Choroid plexus epithelial cell (primary cell): ENCODE data around the gene PRSS1.
"Not testable (repeated sequence)": the region's sequence is repeated elsewhere in the genome, so short reads cannot be mapped to it uniquely, and the experiment has no call there.

Experiments
- DNase-seq: peaks from one replicate; pipeline ENCODE4 v3.0.0-alpha.2; 2010; ENCODE audit warnings: low read depth
- H3K4me3 ChIP-seq: 2 replicates; pipeline ENCODE4 v1.5.1; 2011; ENCODE audit warnings: low read depth, mild to moderate bottlenecking, control low read depth, low read length, moderate library complexity
- CTCF ChIP-seq: conservative IDR thresholded peaks from 2 replicates; pipeline ENCODE4 v1.5.1; 2011; ENCODE audit warnings: low read depth, mild to moderate bottlenecking, control low read depth, inconsistent platforms, low read length, moderate library complexity

Gene PRSS1

GRCh38 chr7:142776206-142776844 is 27.1 kb downstream of the PRSS1 start:
- TF ChIP-seq CTCF: no peak
- peak; percentile 46 for DNase-seq
- no peak overlapping the region for H3K4me3 ChIP-seq

- H3K4me3 ChIP-seq, DNase-seq: not testable (repeated sequence)
Measured at GRCh38 chr7:142776845-142777225, 27.6 kb downstream of the PRSS1 start.

DNA sequence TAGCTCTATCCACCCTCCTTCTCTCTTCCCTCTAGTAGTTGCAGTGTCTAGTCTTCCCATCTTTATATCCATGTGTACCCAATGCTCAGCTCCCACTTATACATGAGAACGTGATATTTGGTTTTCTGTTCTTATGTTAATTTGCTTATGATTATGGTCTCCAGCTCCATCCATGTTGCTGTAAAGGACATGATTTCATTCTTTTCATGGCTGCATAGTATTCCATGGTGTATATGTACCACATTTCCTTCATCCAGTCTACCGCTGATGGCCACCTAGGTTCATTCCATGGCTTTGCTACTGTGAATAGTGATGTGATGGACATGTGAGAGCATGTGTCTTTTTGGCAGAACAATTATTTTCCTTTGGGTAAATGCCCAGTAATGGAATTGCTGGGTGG is 28.0 kb downstream of the PRSS1 start:
- TF ChIP-seq CTCF: no peak
- DNase-seq: no peak
- no peak overlapping the region for H3K4me3 ChIP-seq

DNA sequence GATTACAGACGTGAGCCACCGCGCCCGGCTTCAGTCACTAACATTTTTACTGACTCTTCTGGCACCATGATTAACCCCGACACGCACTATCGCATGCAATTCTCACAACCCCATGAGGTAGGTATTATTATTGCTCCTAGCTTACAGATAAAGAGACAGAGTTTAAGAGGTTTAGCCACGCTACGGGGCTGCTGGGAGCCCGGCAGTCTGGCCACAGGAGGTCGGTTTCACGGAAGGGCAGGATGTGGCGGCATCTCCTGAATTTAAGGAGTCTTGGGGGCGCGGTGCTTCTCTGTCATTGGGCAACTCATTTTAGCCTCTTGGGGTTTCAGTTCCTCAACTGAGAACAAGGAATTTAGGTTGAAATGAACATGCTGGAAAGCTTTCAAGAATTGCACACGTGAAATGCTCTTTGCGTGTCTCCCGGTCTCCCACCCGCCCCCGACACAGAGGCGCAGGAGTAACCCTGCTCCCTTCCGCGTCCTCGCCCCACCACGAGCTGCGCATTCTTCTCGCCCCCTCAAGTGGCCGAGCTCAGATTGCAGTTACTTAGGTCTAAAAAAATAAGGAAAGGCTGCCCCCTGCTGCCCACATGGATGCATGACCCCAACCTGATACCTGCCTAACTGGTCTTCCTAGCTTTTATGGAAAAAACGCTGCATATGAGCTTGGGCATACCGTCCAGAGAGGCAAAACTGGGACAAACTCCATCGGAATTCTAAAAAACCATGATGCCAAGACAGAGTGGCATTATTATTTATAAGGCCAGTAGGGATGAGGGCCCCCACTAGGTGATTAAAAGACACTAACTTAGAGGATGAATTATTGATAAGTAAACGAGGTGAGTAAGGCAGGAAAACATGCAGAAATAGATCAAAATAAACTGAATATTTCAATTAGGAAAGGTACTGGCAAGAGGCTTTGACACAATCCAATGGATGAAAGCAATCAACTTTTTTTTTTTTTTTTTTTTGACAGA is 33.9 kb downstream of the PRSS1 start:
- peak overlapping the region; percentile 53 for H3K4me3 ChIP-seq
- TF ChIP-seq CTCF: peak; percentile 97
- DNase-seq: peak; percentile 97

- no peak for TF ChIP-seq CTCF
- H3K4me3 ChIP-seq: no peak overlapping the region
- no peak for DNase-seq
Measured at GRCh38 chr7:142784096-142784495, 34.8 kb downstream of the PRSS1 start.

DNA sequence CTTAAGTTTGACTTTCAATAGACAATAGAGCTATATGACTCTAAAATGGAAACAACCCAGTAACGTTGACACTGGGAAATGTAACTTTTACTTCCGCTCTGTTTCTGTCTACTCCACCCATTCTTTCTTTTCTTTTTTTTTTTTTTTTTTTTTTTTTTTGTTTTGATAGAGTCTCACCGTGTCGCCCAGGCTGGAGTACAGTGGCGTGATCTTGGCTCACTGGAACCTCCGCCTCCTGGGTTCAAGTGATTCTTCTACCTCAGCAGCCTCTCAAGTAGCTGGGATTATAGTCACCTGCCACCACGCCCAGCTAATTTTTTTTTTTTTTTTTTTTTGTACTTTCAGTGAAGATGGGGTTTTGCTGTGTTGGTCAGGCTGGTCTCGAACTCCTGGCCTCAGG is 35.4 kb downstream of the PRSS1 start:
- H3K4me3 ChIP-seq: no peak overlapping the region
- no peak for DNase-seq
- TF ChIP-seq CTCF: no peak

DNA sequence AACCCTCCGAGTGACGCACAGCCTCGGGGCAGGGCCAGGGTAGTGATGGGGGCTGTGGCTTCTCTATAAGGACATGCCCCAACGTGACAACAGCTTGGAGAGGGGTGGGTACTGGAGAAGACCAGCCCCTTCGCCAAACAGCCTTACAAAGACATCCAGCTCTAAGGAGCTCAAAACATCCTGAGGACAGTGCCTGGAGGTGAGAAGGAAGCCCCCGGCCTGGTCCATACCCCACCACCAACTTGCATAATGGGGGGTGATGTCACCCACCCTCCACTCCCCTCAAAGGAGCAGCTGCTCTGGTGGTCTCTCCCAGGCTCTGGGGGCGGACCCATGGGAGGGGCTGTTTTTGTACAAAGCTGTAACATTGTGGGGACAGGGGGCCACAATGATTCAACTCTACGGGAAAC is 36.6 kb downstream of the PRSS1 start:
- no peak for DNase-seq
- no peak overlapping the region for H3K4me3 ChIP-seq

More for the DNA sequence above, 36.6 kb downstream of the PRSS1 start:
- no peak for TF ChIP-seq CTCF
